Transverse colon (tissue), 4 donors: ENCODE data around the gene EMILIN2. TPM values are rescaled to one million over a fixed set of nuclear protein-coding genes. Genes with fewer than 3 reads are reported as not detected.

Experiments
- DNase-seq: peaks from one replicate; pipeline ENCODE4 v3.0.0-alpha.2; 2019
- H3K27ac ChIP-seq, 4 donors: fragments of 200-600 bp; sonication (generic); 2 replicates each; pipeline ENCODE4 v1.5.1; 2016 to 2018; ENCODE audit warnings: inconsistent platforms in 4 of 4
- H3K27me3 ChIP-seq: fragments of 200-600 bp; sonication (generic); 2 replicates; pipeline ENCODE4 v1.5.1; 2017; ENCODE audit warnings: inconsistent platforms
- H3K36me3 ChIP-seq, 4 donors: fragments of 200-600 bp; sonication (generic); 2 replicates each; pipeline ENCODE4 v1.5.1; 2017 to 2019; ENCODE audit warnings: inconsistent platforms in 4 of 4
- H3K4me1 ChIP-seq, 4 donors: fragments of 200-600 bp; sonication (generic); 2 replicates each; pipeline ENCODE4 v1.5.1; 2017 to 2020; ENCODE audit warnings: inconsistent platforms in 4 of 4
- H3K4me3 ChIP-seq, 4 donors: fragments of 200-600 bp; sonication (generic); 1 replicate in 1 of 4; 2 replicates in 3 of 4; pipeline versions ENCODE4 v1.5.1 to v1.6.1; 2017 to 2019; ENCODE audit warnings: inconsistent platforms in 4 of 4
- H3K9me3 ChIP-seq, 2 donors: fragments of 200-600 bp; sonication (generic); 2 replicates each; pipeline ENCODE4 v1.5.1; 2017 to 2019; ENCODE audit warnings: inconsistent platforms in 2 of 2
- EP300 ChIP-seq: sonication (generic); formaldehyde crosslinking; IDR thresholded peaks from one replicate; pipeline ENCODE4 v1.6.1; 2017; ENCODE audit warnings: antibody characterized with exemption, low read depth
- POLR2A ChIP-seq: fragments of 450-650 bp; IDR thresholded peaks from one replicate; pipeline ENCODE4 v1.6.1; 2016; ENCODE audit warnings: antibody characterized with exemption, mild to moderate bottlenecking, moderate library complexity
- POLR2AphosphoS5 ChIP-seq, 3 donors: sonication (generic); formaldehyde crosslinking; IDR thresholded peaks; one replicate each; pipeline ENCODE4 v1.6.1; 2016; ENCODE audit warnings: antibody characterized with exemption in 3 of 3
- WGBS, 2 donors: methylation state at CpG; one replicate each; pipeline ENCODE4 v1.1.5; 2018; ENCODE audit warnings: low coverage in 1 of 2; 5-methylcytosine and 5-hydroxymethylcytosine counted together
- in situ Hi-C, 4 donors: fragments of 200-750 bp; cut with MboI; loops; one replicate each; pipeline versions ENCODE4 v1.15.0 to v1.15.1; 2017; ENCODE audit warnings: low sequenced_read_pairs in 3 of 4, low pct_ligation_motif_present in 1 of 4, low pct_unique_long_range_greater_than_20kb in 1 of 4
- intact Hi-C: fragments of 100-400 bp; cut with DNase I; formaldehyde crosslinking; loops from one replicate; pipeline ENCODE4 v1.15.1; 2023; ENCODE audit warnings: low total_unique reads
- total RNA-seq, 4 donors: library from RNA; depleted of rRNA; stranded (reverse); fragments of >200 nt; gene quantifications; one replicate each; pipeline ENCODE4 v1.1.0, GENCODE V29; 2016
- TF ChIP-seq, protein P1 (sequence below), 5 experiments: fragments of 200-600 bp in 3 of 5; fragments of 450-650 bp in 2 of 5; sonication (generic) in 3 of 5; IDR thresholded peaks; 1 replicate in 2 of 5; 2 replicates in 3 of 5; pipeline ENCODE4 v1.5.1; 2016 to 2017; ENCODE audit warnings: antibody characterized with exemption in 5 of 5, inconsistent platforms in 3 of 5, mild to moderate bottlenecking in 2 of 5, moderate library complexity in 1 of 5

The EMILIN2 gene
- total RNA-seq, 4 donors from 2014 or later: 12.0 to 145 (median 56.5) TPM

DNA sequence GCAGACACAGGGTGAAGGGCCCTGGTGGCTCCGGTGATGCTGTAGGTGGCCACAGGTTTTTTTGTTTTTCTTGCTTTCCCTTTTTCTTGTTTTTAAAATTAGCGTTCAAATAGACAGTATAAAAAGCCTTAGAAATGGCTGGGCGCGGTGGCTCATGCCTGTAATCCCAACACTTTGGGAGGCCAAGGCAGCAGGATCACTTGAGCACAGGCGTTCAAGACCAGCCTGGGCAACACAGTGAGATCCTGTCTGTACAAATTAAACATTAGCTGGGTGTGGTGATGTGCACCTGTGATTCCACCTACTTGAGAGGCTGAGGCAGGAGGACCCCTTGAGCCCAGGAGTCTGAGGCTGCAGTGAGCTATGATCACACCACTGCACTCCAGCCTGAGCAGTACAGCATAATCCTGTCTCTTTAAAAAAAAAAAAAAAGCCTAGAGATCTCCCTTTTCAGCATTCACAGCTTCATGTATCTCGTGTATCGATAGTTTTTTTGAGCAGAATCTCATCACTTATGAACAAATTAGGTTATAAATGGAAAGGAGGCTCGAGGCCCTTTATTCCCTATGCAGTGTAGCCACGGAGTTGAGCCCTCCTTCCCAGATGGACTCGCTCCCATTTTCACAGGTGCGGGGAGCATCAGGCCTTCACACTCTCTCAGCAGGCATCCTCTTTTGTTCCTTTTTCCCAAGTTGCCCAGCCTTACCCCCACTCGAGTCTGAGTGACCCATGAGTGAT, 50.8 kb downstream of the EMILIN2 start:
- Histone ChIP-seq H3K27ac (no peak overlapping the region), H3K9me3 (no peaks in the 10 kb centered on the region), H3K27me3 (no peaks in the 10 kb centered on the region), H3K4me3 (no peak overlapping the region), H3K36me3 (no peaks in the 10 kb centered on the region), H3K4me1 (peaks cover 0 to under 1% (median 0%) of the 10 kb centered on the region in 4 donors)
- intact Hi-C loops (no loop called here), in situ Hi-C loops (no loop called here)
- TF ChIP-seq EP300: no peak
- TF ChIP-seq, protein P1, sequence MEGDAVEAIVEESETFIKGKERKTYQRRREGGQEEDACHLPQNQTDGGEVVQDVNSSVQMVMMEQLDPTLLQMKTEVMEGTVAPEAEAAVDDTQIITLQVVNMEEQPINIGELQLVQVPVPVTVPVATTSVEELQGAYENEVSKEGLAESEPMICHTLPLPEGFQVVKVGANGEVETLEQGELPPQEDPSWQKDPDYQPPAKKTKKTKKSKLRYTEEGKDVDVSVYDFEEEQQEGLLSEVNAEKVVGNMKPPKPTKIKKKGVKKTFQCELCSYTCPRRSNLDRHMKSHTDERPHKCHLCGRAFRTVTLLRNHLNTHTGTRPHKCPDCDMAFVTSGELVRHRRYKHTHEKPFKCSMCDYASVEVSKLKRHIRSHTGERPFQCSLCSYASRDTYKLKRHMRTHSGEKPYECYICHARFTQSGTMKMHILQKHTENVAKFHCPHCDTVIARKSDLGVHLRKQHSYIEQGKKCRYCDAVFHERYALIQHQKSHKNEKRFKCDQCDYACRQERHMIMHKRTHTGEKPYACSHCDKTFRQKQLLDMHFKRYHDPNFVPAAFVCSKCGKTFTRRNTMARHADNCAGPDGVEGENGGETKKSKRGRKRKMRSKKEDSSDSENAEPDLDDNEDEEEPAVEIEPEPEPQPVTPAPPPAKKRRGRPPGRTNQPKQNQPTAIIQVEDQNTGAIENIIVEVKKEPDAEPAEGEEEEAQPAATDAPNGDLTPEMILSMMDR (IDR thresholded peaks at IDR 0.05): no peak
- WGBS, 2 donors: 87% methylated on average over 4 to 12 of the region's 12 CpGs
- DNase-seq: no peak

GRCh38 chr18:2898186-2898640, 51.4 kb downstream of the EMILIN2 start:
- 62 to 80% methylated on average over 1 to 6 of the region's 6 CpGs for WGBS, 2 donors
- no peaks in the 10 kb centered on the region for H3K36me3 ChIP-seq
- no peak overlapping the region for H3K4me3 ChIP-seq
- DNase-seq: no peak
- H3K4me1 ChIP-seq: peaks cover 0 to 6% (median 2%) of the 10 kb centered on the region in 4 donors
- no peaks in the 10 kb centered on the region for H3K27me3 ChIP-seq
- no peak overlapping the region for H3K27ac ChIP-seq
- H3K9me3 ChIP-seq: no peaks in the 10 kb centered on the region
- TF ChIP-seq POLR2A (no peak), POLR2AphosphoS5 (IDR thresholded peaks at IDR 0.05) (no peak), EP300 (no peak)
- TF ChIP-seq, protein P1 (IDR thresholded peaks at IDR 0.05): no peak
- intact Hi-C loops: no loop called here
- in situ Hi-C loops: no loop called here

DNA sequence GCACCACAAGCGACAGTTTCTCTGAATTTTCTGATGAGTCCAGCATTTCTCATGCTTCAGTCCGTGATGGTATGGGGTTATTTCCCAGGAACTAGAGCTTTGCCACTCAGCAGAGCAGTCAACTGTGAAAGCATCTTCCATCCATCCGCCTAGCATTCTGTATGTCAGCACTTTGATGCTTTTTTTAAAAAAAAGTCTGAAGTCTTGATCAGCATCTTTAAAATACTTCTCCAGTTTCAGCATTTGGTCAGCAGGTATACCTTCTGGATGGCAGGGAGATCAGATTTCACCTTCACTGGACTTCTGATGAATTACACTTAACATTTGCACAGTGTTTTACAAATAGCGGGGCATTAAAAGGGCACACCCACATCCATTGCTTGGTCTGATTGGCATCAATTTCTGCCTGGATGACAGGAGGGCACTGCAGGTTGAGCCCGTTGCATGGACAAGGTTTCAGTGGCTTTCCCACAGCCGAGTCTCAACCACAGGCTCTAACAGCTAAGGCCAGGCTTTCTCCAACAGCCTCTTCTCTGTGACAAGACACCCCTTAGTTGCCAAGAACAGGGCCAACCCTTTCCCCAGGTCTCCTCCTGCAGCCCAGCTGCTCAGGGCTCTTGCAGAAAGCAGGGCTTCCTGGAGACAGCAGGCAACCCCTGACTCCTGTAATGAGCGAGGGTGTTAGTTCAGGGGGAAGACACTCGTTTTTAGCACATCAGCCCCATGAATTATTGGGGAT, 54.0 kb downstream of the EMILIN2 start:
- TF ChIP-seq, protein P1 (IDR thresholded peaks at IDR 0.05): no peak
- TF ChIP-seq POLR2A: no peak
- no peak for TF ChIP-seq EP300
- TF ChIP-seq POLR2AphosphoS5 (IDR thresholded peaks at IDR 0.05): no peak
- intact Hi-C loops (no loop called here), in situ Hi-C loops (no loop called here)

GRCh38 chr18:2901423-2901985, 54.7 kb downstream of the EMILIN2 start:
- in situ Hi-C loops (no loop called here), intact Hi-C loops (no loop called here)
- Histone ChIP-seq H3K36me3 (no peaks in the 10 kb centered on the region), H3K4me1 (peaks cover 0 to 20% (median 8%) of the 10 kb centered on the region in 4 donors), H3K27ac (no peak overlapping the region), H3K4me3 (no peak overlapping the region), H3K27me3 (no peaks in the 10 kb centered on the region), H3K9me3 (no peaks in the 10 kb centered on the region)
- 90% methylated on average over 14 of the region's 14 CpGs; no CpG with 5 or more reads in 1 of the 2 donors for WGBS, 2 donors
- DNase-seq: no peak
- TF ChIP-seq POLR2A (no peak), EP300 (no peak)

More for the DNA sequence above, 54.0 kb downstream of the EMILIN2 start:
- 88 to 100% methylated on average over 4 to 8 of the region's 8 CpGs for WGBS, 2 donors
- no peak for DNase-seq
- Histone ChIP-seq H3K36me3 (no peaks in the 10 kb centered on the region), H3K4me3 (no peak overlapping the region), H3K4me1 (peaks cover 0 to 15% (median 5%) of the 10 kb centered on the region in 4 donors), H3K9me3 (no peaks in the 10 kb centered on the region), H3K27ac (no peak overlapping the region), H3K27me3 (no peaks in the 10 kb centered on the region)
